OCI-LY1 (cell line): Measurements from ENCODE around the gene CATSPER1.

ENCODE experiments used
- H2AFZ ChIP-seq: fragments of 200-600 bp; sonication (generic), shearing (Covaris generic); 2 replicates; pipeline ENCODE4 v1.6.0; 2014; ENCODE audit warnings: antibody characterized with exemption, mild to moderate bottlenecking, low read length
- H3F3A ChIP-seq: fragments of 200-600 bp; sonication (generic), shearing (Covaris generic); 2 replicates; pipeline ENCODE4 v1.6.0; 2014; ENCODE audit warnings: mild to moderate bottlenecking, antibody characterized with exemption, low read length, moderate library complexity; ENCODE audit not compliant: insufficient read depth
- H3K27ac ChIP-seq: fragments of 200-600 bp; sonication (generic); 2 replicates; pipeline ENCODE4 v1.5.1; 2014; ENCODE audit warnings: low read length, mixed run types, mild to moderate bottlenecking, low read depth; ENCODE audit not compliant: poor library complexity, severe bottlenecking
- H3K27me3 ChIP-seq: fragments of 200-600 bp; sonication (generic); 2 replicates; pipeline ENCODE4 v1.6.0; 2014; ENCODE audit warnings: antibody characterized with exemption, mild to moderate bottlenecking, low read length, moderate library complexity; ENCODE audit not compliant: insufficient read depth
- H3K36me3 ChIP-seq: fragments of 200-600 bp; sonication (generic); 2 replicates; pipeline ENCODE4 v1.6.1; 2014; ENCODE audit warnings: mild to moderate bottlenecking, antibody characterized with exemption, low read length, moderate library complexity, mixed read lengths; ENCODE audit not compliant: insufficient read depth
- H3K4me1 ChIP-seq: fragments of 200-600 bp; sonication (generic); 2 replicates; pipeline ENCODE4 v1.5.1; 2014; ENCODE audit warnings: mild to moderate bottlenecking, low read length, moderate library complexity; ENCODE audit not compliant: insufficient read depth, severe bottlenecking
- H3K4me2 ChIP-seq: fragments of 200-600 bp; sonication (generic), shearing (Covaris generic); 2 replicates; pipeline ENCODE4 v1.6.1; 2014; ENCODE audit warnings: low read length
- H3K4me3 ChIP-seq: fragments of 200-600 bp; sonication (generic); 2 replicates; pipeline ENCODE4 v1.5.1; 2014; ENCODE audit warnings: low read length, low read depth, mild to moderate bottlenecking, mixed read lengths; ENCODE audit not compliant: poor library complexity, severe bottlenecking
- H3K79me2 ChIP-seq: fragments of 200-600 bp; shearing (Covaris generic); 2 replicates; pipeline ENCODE4 v1.6.1; 2016; ENCODE audit warnings: mixed run types, low read length, mixed read lengths; ENCODE audit not compliant: insufficient read depth
- H3K9ac ChIP-seq: fragments of 200-600 bp; sonication (generic), shearing (Covaris generic); 2 replicates; pipeline ENCODE4 v1.6.1; 2014; ENCODE audit warnings: mild to moderate bottlenecking, low read length, mixed read lengths
- H3K9me2 ChIP-seq: fragments of 200-600 bp; sonication (generic), shearing (Covaris generic); 2 replicates; pipeline ENCODE4 v1.6.1; 2014; ENCODE audit warnings: low read depth, mild to moderate bottlenecking, low read length, mixed read lengths
- H3K9me3 ChIP-seq: fragments of 200-600 bp; shearing (Covaris generic); 2 replicates; pipeline ENCODE4 v1.6.1; 2014; ENCODE audit warnings: low read length, mixed read lengths
- H4K20me1 ChIP-seq: fragments of 200-600 bp; sonication (generic), shearing (Covaris generic); 2 replicates; pipeline ENCODE4 v1.6.0; 2016; ENCODE audit warnings: mild to moderate bottlenecking, low read length; ENCODE audit not compliant: insufficient read depth
- CTCF ChIP-seq: fragments of 200-600 bp; sonication (generic), shearing (Covaris generic); IDR thresholded peaks from 2 replicates; pipeline ENCODE4 v1.5.1; 2017; ENCODE audit warnings: mild to moderate bottlenecking, antibody characterized with exemption, low read length, moderate library complexity, mixed read lengths
- EZH2 ChIP-seq: fragments of 200-600 bp; sonication (generic), shearing (Covaris generic); IDR thresholded peaks from 2 replicates; pipeline ENCODE4 v1.8.0; 2017; ENCODE audit warnings: borderline replicate concordance, mixed run types, mild to moderate bottlenecking, antibody characterized with exemption, low read length, moderate library complexity, mixed read lengths

The CATSPER1 gene

GRCh38 chr11:65982824-65983588, 43.3 kb downstream of the CATSPER1 start:
- Histone ChIP-seq H3K9ac (no peak overlapping the region), H3K9me3 (no peaks in the 10 kb centered on the region), H3K36me3 (peaks cover 17% of the 10 kb centered on the region), H3K4me2 (no peak overlapping the region), H3F3A (no peaks in the 10 kb centered on the region), H3K9me2 (no peaks in the 10 kb centered on the region), H3K4me1 (no peaks in the 10 kb centered on the region), H3K79me2 (no peaks in the 10 kb centered on the region), H3K27me3 (no peaks in the 10 kb centered on the region), H3K27ac (no peak overlapping the region), H4K20me1 (no peaks in the 10 kb centered on the region), H3K4me3 (no peak overlapping the region), H2AFZ (no peak overlapping the region)
- TF ChIP-seq EZH2 (no peak), CTCF (no peak)

- TF ChIP-seq EZH2, result no peak
- TF ChIP-seq CTCF, result no peak
- H3K36me3 ChIP-seq, result peaks cover 22% of the 10 kb centered on the region
- no peaks in the 10 kb centered on the region for H3K4me1 ChIP-seq
- H3K4me3 ChIP-seq, result no peak overlapping the region
- no peaks in the 10 kb centered on the region for H3K79me2 ChIP-seq
- H3K4me2 ChIP-seq, result no peak overlapping the region
- H3K9me2 ChIP-seq, result no peaks in the 10 kb centered on the region
- no peaks in the 10 kb centered on the region for H3K9me3 ChIP-seq
- H3K27me3 ChIP-seq, result no peaks in the 10 kb centered on the region
- H2AFZ ChIP-seq, result no peak overlapping the region
- no peaks in the 10 kb centered on the region for H3F3A ChIP-seq
- H4K20me1 ChIP-seq, result no peaks in the 10 kb centered on the region
- H3K9ac ChIP-seq, result no peak overlapping the region
- no peak overlapping the region for H3K27ac ChIP-seq
Observed at GRCh38 chr11:65981972-65982823, 44.1 kb downstream of the CATSPER1 start.

GRCh38 chr11:65981101-65981740, 45.1 kb downstream of the CATSPER1 start:
- Histone ChIP-seq H3K4me1 (no peaks in the 10 kb centered on the region), H3K79me2 (no peaks in the 10 kb centered on the region), H3F3A (no peaks in the 10 kb centered on the region), H3K27me3 (no peaks in the 10 kb centered on the region), H2AFZ (no peak overlapping the region), H3K9me3 (no peaks in the 10 kb centered on the region), H3K27ac (no peak overlapping the region), H3K9ac (no peak overlapping the region), H3K36me3 (peaks cover 31% of the 10 kb centered on the region), H3K9me2 (no peaks in the 10 kb centered on the region), H3K4me2 (no peak overlapping the region), H4K20me1 (no peaks in the 10 kb centered on the region), H3K4me3 (no peak overlapping the region)
- TF ChIP-seq EZH2 (no peak), CTCF (no peak)
